ENCODE measurements around the gene GPC6.

The GPC6 gene

GRCh38 chr13:94454906-94455305 lies 1228.3 kb downstream of the GPC6 start:
- no peak for TF ChIP-seq GATA2 (IDR thresholded peaks at IDR 0.05; ENCODE audit: low read depth, low read length)
- TF ChIP-seq GATA3 (IDR thresholded peaks at IDR 0.05; ENCODE audit: low read depth, low read length) = no peak

DNA sequence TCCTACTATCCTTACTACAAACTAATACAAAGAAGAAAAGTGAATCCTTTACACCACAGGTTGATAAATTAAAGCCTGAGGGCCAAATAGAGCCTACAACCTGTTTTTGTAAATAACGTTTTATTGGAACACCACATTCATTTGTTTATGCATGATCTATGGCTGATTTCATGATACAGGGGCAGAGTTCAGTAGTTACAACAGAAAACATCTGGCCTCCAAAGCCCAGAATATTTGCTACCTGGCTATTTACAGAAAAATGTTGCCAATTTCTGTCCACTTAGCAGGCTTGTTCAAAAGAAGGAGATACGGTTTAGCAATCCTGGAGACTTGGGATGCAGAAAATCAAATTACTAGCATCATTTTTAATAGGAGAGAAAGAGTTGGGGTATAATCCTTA lies 1228.8 kb downstream of the GPC6 start:
- TF ChIP-seq GATA3 (IDR thresholded peaks at IDR 0.05; ENCODE audit: low read depth, low read length) = no peak
- TF ChIP-seq GATA2 (IDR thresholded peaks at IDR 0.05; ENCODE audit: low read depth, low read length) = no peak

Measured in SH-SY5Y (cell line).